GM18873 (cell line): ENCODE measurements around the gene ITGB2.

Source experiments
- ATAC-seq: cut with Tn5 transposase; IDR thresholded peaks from one replicate; pipeline ENCODE4 v1.9.1; 2021; ENCODE audit warnings: mild to moderate bottlenecking, moderate library complexity, moderate number of reproducible peaks; ENCODE audit not compliant: unreplicated experiment, low FRiP score

ITGB2 gene

DNA sequence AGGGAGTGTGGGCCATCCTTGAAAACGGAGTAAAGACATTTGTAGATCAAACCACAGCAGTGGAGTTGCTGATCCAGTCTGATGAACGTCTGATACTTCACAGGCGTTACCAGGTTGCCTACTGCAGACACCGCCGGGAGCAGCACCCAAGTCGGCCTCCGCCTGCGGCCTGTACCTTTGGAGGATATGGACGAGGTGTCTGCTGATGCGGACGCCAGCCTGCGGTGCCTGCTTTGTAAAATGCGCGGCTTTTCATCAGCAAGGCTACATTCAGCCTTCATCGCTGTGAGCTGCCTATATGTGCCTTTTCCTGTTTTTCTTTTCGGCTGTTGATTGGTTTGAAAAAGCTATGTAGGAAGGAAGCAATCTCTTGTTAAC, 35.1 kb upstream of the ITGB2 start:
- ATAC-seq = no peak

GRCh38 chr21:44955141-44955797, 34.6 kb upstream of the ITGB2 start:
- ATAC-seq = no peak

GRCh38 chr21:44954281-44954771, 33.6 kb upstream of the ITGB2 start:
- no peak for ATAC-seq

GRCh38 chr21:44953628-44954021, 32.9 kb upstream of the ITGB2 start:
- no peak for ATAC-seq

DNA sequence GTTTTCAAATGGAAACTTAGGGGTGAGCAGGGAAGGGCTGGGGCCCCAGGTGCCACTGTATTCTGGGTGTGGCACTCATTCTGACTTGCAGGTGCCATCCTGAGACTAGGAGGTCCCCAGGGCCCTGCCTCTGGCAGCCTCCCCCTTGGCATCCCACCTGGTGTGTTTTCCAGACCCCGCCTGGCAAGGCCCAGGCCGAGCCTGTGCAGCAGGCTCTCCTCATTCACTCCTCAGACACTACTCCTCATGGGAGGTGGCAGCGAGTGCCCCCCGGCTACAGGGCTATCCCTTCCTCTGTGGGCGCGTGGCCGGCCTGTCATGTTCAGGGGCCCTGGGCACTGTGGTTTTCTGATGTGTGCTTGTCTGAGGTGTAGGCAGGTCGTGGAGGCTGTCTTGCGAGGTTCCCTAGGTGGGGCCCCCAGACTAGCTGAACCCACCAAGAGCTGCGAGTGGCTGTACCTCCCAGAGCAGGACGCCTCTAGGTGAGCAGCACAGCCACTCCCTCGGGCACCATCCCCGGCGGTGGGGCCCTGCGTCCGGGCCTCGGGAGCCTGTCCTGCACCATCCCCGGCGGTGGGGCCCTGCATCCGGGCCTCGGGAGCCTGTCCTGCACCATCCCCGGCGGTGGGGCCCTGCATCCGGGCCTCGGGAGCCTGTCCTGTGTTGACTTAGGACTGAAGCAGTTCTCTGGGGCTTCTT, 32.4 kb upstream of the ITGB2 start:
- no peak for ATAC-seq

DNA sequence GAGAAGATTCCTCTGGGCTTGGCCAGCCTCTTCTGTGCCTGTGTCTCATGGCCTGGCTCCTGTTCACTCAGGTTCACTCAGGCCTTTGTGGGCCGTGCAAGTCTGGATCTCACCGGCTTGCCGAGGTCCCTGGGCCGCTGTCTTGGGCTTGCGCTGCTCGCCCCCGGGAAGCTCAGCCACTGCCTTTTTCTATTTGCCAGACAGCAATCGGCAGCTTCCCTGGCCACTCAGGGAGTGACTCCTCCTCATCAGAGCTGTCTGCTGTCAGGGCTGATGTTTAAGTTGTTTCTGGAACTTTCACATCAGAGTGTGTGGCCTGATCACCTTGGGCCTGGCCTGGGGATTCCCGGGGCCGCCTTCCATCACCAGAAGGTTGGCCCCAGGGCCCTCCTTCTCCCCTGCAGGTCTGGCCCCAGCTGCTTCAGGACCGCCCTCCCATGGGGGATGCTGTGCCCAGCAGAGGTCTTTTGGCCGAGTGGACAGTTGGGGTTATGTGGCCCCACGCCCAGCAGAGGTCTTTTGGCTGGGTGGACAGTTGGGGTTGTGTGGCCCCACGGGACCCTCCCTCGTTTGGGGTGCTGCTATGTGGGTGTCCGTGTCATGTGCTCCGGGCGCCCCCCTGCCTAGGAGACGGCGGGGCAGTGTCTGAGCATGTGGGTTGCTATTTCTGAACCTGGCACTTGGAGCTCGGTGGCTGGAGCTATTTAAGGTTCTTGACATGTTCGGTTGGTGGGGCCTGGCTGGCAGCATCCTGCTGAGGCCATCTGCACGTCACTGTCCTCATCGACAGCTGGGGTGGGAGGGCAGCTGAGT, 31.6 kb upstream of the ITGB2 start:
- ATAC-seq = no peak

DNA sequence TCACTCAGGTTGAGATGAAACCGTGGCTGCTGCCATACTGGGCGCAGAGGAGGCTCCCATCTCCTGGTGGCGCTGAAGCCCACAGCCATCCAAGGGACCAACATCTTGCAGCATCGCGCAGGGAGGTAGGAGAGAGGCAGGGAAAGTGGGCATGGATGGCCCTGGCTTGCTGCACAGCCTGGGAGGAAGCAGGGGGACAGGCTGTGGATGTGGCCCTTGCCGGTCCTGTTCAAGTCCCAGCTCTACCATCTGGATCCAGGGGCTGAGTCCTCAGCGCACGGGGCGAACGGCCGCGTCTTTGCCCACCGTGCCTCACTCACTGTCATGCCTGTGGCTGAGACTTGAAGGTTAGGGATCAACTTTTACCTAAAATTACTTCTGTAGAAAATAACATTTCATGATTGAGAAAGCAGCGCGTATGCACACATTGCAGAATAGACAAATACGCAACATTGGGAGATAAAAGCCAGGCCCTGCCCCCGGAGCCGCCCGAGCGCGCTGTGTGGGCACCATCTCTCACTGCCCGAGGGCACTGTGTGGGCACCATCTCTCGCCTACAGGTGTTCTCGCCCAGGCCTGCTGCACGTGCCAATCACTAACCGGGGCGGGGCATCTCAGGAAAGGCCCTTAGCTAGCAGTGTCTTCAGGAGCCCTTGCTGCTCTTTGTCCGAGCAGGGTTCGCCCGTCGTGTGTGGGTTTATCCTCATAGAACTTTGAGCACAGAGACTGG, 30.7 kb upstream of the ITGB2 start:
- no peak for ATAC-seq

DNA sequence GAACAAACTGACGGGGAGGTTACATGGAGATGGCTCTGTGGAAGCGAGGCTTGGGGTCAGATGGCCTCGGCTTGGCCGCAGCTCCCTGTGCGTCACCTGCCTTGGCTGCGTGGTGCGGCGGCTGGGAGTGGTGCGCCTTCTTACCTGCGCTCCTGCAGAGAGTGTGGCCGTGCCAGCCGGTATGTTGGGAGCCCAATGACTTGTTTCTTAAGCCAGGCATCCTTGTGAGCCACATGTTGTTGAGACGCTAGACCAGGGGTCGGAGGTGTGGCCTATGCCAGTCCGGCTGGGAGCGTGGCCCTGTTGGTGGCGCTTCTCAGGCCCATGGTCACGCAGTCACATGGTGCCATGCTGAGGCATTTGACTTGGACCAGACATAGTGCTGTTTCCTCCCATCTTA, 29.7 kb upstream of the ITGB2 start:
- ATAC-seq = no peak

DNA sequence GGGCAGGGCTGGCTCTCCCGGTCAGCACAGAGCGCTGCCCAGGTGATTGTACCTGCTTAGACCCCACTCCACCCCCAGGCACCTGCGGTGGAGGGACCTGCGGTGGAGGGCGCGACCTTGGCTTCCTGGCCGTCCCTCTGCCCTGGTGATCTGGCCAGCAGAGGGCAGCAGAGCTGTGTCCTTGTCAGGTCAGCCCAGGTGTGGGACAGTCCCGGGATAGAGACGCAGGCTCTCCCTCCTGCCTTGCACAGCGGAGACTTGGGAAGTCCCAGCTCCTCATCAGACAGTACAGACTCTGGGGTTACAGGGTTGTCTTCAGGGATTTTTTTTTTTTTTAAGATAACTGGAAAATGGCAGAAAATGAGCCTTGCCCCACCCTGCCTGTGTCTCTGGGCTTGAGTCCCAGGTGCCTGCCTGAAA, 29.1 kb upstream of the ITGB2 start:
- ATAC-seq = no peak

DNA sequence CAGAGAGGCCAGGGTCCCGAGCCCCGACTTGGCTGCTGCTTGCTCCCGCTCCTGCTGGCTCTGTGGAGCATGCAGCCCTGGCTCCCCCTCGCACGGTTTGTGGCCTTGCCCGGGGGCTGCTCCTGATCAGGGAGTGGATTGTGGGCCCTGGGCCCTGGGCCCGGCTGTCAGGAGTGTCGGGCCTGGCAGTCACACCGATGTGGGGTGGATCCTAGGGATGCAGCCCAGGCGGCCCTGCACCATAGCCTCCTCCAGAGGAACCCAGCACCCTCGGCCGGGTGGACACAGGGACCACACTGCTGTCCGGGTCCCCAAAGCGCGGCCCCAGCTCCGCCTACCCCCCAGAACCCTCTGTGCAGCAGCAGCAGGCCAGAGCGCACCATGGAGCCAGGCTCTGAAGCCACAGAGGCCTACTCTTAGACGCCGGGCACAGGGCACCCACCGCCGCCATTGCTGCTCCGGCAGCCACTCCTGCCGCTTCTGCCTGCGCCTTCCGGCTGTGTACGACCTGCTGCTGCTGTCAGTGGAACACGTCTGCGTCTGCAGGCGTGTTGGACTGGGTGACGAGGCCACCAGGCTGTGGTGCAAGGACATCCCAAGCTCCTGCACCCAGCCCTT, 28.6 kb upstream of the ITGB2 start:
- no peak for ATAC-seq

DNA sequence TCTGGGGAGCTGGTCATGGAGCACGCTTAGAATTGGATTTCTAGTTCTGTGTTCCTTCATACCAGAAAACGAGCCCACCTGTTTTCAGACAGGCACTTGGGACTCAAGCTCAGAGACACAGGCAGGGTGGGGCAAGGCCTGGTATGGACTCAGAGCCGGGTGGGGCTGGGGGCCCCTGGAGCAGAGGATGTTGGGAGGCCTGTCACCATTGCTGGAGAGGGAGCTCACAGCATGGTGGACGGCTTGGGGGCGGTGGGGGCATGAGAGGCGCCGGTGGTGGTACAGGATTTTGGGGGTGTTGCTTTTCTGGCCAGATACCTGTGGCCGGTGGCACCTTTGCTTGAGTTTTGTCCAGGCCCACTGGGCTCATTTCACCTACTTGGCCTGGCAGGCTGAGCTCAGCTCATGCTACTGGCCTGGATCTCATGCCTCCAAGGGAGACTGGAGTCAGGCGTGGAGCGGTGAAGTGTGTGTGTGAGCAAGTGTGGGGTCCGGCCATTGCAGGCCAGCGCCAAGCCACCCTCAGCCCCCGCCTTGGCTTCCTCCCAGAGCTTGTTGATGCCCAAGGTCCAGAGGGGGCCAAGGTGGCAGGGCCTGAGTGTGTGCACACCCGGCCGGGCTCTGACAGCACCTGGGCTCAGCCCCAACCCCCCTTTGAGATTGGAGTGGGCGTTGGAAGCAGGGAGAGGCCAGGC, 27.9 kb upstream of the ITGB2 start:
- ATAC-seq = no peak

DNA sequence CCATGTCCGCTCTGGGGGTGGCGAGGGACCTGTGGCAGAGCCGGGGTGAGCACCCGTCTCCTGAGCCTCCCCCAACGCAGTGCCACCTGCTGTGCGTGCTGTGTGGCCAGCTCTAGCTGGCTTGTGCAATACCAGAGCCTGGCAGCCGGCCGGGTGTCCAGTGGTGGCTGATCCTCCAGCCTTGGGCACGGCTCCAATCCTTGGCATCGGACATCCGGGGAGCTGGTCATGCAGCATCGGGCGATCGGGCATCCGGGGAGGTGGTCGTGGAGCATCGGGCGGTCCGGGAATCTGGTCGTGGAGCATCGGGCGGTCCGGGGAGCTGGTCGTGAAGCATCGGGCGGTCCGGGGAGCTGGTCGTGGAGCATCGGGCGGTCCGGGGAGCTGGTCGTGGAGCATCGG, 27.2 kb upstream of the ITGB2 start:
- no peak for ATAC-seq

- no peak for ATAC-seq
Measured at GRCh38 chr21:44947111-44947929, 26.6 kb upstream of the ITGB2 start.

- no peak for ATAC-seq
Measured at GRCh38 chr21:44946254-44947041, 25.7 kb upstream of the ITGB2 start.

DNA sequence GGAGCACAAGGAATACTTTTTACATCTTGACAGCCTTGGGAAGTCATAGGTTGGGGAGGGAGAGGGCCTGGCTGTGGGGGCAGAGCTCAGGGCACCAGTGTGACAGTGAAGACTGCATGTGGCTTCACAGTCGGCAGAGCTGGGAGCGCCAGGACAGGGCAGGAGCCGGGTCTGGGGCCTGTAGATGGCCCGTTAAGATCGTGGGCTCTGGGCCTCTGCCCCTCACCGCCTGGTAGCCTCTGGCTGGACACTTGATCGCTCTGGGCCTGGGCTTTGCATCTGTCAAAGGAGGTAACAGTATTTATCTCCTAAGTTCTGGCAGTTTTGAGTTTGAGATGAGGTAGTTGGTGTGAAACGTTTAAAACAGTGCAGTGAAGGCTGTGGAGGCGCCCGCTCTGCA, 23.9 kb upstream of the ITGB2 start:
- ATAC-seq = no peak

- no peak for ATAC-seq
Measured at GRCh38 chr21:44943686-44944550, 23.2 kb upstream of the ITGB2 start.

GRCh38 chr21:44943005-44943685, 22.4 kb upstream of the ITGB2 start:
- ATAC-seq = no peak
